Coronary artery (tissue), 2 donors: Measurements from ENCODE around the gene TMEM165.

ENCODE experiments used
- DNase-seq: peaks from one replicate; pipeline ENCODE4 v3.0.0-alpha.2; 2017; ENCODE audit warnings: low spot score
- H3K27ac ChIP-seq, 2 donors: fragments of 200-600 bp; sonication (generic); one replicate each; pipeline ENCODE4 v1.5.1; 2016 to 2019
- H3K4me3 ChIP-seq: fragments of 200-600 bp; sonication (generic); 2 replicates; pipeline ENCODE4 v1.5.1; 2016; ENCODE audit warnings: mild to moderate bottlenecking, moderate library complexity
- TF ChIP-seq, protein P1 (sequence below): fragments of 200-600 bp; sonication (generic); IDR thresholded peaks from one replicate; pipeline ENCODE4 v1.5.1; 2019; ENCODE audit warnings: antibody characterized with exemption

TMEM165 gene

DNA sequence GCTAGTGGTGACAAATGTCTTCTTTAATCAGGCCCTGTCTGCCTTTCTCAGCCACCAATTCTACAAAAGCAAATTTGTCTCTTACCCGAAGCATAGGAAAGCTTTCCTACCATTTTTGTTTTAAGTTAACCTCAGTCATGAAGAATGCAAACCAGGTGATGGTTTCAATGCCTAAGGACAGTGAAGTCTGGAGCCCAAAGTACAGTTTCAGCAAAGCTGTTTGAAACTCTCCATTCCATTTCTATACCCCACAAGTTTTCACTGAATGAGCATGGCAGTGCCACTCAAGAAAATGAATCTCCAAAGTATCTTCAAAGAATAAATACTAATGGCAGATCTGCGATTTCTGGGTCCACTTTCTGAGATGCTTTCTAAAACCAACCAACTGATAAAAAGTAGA lies 25.8 kb upstream of the TMEM165 start:
- TF ChIP-seq, protein P1, sequence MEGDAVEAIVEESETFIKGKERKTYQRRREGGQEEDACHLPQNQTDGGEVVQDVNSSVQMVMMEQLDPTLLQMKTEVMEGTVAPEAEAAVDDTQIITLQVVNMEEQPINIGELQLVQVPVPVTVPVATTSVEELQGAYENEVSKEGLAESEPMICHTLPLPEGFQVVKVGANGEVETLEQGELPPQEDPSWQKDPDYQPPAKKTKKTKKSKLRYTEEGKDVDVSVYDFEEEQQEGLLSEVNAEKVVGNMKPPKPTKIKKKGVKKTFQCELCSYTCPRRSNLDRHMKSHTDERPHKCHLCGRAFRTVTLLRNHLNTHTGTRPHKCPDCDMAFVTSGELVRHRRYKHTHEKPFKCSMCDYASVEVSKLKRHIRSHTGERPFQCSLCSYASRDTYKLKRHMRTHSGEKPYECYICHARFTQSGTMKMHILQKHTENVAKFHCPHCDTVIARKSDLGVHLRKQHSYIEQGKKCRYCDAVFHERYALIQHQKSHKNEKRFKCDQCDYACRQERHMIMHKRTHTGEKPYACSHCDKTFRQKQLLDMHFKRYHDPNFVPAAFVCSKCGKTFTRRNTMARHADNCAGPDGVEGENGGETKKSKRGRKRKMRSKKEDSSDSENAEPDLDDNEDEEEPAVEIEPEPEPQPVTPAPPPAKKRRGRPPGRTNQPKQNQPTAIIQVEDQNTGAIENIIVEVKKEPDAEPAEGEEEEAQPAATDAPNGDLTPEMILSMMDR, result no peak
- no peak for DNase-seq
- Histone ChIP-seq H3K4me3 (no peak overlapping the region), H3K27ac (no peak overlapping the region)

DNA sequence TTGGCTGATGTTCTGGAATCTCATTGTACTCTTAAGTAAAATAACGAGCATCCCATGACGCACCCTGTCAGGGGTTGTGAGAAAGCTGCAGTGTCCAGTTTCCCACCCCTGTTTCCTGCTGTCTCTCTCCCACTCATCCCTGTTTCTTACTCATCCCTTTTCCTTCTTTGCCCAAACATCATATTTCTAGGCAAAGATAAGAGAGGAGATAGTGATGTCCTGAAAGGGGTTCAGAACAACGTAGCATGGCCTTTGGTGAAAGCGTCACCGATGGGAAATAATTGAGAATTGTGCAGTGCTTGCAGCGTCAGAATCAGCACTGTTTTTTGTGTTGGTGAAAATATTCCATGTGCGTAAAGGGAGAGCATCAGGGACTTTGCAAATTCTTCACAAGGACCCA lies 23.5 kb upstream of the TMEM165 start:
- no peak overlapping the region for H3K27ac ChIP-seq
- H3K4me3 ChIP-seq, result no peak overlapping the region
- DNase-seq, result no peak
- TF ChIP-seq, protein P1, result no peak

DNA sequence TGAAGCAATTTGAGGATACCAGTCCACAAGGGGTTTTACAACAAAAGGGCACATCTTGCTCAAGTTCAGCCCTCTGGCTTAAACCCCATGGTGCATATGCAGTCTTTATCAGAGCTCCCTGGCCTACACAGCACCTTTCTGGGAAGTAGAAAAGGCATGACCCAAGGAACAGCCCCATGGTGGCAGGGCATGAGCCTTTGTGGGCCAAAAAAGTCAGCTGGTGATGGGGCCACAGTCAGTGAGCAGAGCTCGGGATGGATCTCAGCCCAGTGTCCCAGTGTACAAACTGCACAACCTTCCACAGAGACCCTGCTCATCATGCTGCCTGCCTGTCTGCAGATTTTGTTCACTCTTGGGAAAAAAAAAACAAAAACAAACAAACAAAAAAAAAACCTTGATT lies 22.3 kb upstream of the TMEM165 start:
- H3K27ac ChIP-seq, result no peak overlapping the region
- TF ChIP-seq, protein P1, result no peak
- no peak for DNase-seq
- no peak overlapping the region for H3K4me3 ChIP-seq

DNA sequence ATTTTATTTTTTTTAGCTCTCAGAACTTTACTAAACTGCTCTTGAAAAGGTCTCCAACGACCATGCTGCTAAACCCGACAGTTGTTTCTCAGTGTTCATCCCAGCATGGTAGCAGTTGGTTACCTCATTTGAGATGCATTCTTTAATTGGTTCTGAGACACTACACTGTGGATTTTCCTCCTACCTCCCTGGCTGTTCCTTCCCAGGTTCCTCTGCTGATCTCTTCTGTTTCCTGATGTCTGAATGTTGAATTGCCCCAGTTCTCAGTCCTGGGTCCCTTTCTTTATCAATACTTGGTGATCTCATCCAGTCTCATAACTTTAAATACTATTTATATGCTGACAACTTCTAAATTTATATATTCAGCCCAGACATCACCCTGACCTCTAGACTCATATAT lies 19.1 kb upstream of the TMEM165 start:
- TF ChIP-seq, protein P1, result no peak
- Histone ChIP-seq H3K27ac (no peak overlapping the region), H3K4me3 (no peak overlapping the region)
- DNase-seq, result no peak

DNA sequence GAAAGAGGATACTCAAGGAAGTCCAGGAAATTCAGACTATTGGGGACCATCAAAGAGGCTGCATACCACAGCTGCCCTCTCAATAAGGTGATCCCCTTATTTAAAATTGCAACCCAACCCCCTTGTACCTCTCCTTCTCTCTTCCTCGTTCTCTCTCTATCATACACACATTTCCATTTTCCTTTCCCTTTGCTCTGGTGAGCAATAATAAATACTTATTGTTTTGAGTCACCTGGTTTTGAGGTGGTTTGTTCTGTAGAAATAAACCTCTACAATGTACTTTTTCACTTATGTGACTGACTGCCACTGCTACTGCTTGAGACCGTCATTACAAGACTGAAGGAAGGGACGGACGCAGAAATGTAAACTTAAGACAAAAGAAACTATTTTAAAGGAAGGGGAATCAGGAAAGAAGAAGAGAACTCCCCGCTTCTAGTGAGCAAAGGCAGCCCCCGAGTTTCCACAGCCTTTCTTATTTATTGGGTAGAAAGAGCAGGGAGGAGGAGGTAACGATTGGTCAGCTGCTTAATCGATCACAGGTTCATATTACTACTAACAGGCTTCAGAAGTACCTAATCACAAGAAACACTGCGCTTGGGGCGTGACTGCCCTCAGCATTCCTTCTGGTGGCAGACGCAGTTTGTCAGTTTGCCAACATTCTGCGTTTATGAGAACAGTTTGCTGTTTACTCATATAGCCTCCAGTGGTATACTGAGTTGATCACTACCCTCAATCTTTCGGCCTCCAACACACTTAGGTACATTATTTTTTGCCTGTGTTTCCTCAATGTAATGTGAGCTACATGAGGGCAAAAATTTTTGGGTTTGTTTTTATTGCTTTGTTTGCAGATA lies 16.9 kb upstream of the TMEM165 start:
- TF ChIP-seq, protein P1, result no peak
- Histone ChIP-seq H3K27ac (no peak overlapping the region), H3K4me3 (no peak overlapping the region)
- no peak for DNase-seq

DNA sequence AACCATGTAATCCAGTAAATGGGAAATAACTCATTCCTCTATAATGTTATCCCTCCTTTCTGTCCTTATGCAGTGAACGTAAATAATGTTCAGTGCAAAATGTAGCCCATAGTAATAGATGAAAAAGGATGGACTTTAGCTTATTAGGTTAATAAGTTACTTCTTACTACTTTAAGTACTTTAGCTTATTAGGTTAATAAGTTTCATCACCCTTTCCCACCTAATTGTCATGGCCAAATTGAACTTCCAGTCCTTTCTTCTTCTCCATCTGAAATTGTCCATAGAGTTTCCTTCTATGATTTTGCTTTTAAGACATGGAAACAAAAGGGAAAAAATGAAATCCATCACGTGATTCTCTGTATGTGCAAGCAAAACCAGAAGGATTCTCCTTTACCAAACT lies 15.2 kb upstream of the TMEM165 start:
- TF ChIP-seq, protein P1, result no peak
- Histone ChIP-seq H3K4me3 (no peak overlapping the region), H3K27ac (no peak overlapping the region)
- no peak for DNase-seq

DNA sequence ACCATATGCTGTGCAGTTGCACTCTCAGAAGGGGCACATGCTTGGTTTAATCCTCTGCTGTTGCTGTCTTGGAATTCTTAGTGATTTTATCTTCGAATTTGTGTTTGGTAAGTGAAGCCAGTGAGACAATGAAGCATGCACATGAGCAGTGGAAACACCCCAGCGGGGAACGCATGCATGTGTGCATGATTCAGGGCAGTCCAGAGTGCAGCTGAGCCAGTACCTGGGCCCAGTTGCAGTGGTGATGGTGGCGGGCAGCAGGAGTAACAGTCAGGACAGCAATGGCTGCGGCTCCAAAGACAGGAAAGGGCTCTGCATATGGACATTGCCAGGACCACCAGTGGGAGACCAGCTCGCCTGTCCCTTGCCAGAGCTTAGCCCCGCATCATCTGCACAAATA lies 14.3 kb upstream of the TMEM165 start:
- Histone ChIP-seq H3K27ac (no peak overlapping the region), H3K4me3 (no peak overlapping the region)
- no peak for DNase-seq
- TF ChIP-seq, protein P1, result no peak
